ENCODE results near the gene MAP2.

The MAP2 gene

DNA sequence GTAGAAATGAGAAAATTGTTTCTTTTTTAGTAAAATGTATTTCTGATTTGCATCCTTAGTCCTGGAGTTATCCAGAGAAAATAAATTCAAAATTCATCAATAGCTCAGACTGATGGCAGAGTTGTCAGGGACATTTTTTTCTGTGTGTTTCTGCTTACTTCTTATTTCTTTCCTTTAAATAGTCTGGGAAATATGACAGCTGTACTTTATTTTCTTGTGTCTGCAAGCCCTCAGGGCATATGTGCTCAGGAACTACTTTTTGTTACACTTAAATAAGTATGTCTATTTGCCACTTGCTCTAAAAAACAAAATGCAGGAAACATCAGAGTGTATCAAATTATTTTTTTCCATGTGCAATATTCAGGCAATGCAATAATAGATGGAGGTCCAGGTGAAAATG is 221.0 kb downstream of the MAP2 start:
- TF ChIP-seq, protein P1, sequence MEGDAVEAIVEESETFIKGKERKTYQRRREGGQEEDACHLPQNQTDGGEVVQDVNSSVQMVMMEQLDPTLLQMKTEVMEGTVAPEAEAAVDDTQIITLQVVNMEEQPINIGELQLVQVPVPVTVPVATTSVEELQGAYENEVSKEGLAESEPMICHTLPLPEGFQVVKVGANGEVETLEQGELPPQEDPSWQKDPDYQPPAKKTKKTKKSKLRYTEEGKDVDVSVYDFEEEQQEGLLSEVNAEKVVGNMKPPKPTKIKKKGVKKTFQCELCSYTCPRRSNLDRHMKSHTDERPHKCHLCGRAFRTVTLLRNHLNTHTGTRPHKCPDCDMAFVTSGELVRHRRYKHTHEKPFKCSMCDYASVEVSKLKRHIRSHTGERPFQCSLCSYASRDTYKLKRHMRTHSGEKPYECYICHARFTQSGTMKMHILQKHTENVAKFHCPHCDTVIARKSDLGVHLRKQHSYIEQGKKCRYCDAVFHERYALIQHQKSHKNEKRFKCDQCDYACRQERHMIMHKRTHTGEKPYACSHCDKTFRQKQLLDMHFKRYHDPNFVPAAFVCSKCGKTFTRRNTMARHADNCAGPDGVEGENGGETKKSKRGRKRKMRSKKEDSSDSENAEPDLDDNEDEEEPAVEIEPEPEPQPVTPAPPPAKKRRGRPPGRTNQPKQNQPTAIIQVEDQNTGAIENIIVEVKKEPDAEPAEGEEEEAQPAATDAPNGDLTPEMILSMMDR (IDR thresholded peaks at IDR 0.05; ENCODE audit: low read depth, low read length, missing control alignments), result no peak
- no peak for DNase-seq (ENCODE audit: extremely low read depth, low read depth)
- no peak overlapping the region for H3K4me3 ChIP-seq (replicated peaks; ENCODE audit: low read depth, low read length)

DNA sequence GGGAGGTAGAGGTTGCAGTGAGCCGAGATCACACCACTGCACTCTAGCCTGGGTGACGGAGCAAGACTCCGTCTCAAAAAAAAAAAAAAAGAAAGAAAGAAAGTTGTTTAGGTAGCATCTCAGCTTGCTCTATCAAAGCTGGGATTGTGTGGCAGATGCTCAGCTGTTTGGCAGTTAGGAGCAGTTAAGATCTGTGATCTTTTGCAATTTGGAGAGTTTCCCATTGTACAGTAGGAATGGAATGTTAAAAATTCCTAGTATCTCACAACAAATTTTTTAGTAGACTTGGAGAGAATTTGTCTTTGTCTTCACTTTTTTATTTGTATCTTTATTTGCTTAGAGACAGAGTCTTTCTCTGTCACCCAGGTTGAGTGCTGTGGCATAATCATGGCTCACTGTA is 224.9 kb downstream of the MAP2 start:
- TF ChIP-seq, protein P1 (IDR thresholded peaks at IDR 0.05; ENCODE audit: low read depth, low read length, missing control alignments), result no peak
- H3K4me3 ChIP-seq (replicated peaks; ENCODE audit: low read depth, low read length), result no peak overlapping the region
- no peak for DNase-seq (ENCODE audit: extremely low read depth, low read depth)

DNA sequence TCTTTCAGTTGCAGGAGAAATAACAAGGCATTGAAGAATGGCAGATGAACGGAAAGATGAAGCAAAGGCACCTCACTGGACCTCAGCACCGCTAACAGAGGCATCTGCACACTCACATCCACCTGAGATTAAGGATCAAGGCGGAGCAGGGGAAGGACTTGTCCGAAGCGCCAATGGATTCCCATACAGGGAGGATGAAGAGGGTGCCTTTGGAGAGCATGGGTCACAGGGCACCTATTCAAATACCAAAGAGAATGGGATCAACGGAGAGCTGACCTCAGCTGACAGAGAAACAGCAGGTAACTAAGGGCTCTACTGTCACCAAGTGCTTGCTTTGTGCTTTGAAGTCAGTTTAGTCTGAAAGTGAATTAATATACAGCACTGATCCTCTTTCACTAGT is 229.3 kb downstream of the MAP2 start:
- DNase-seq (ENCODE audit: extremely low read depth, low read depth), result no peak
- H3K4me3 ChIP-seq (replicated peaks; ENCODE audit: low read depth, low read length), result no peak overlapping the region
- TF ChIP-seq, protein P1 (IDR thresholded peaks at IDR 0.05; ENCODE audit: low read depth, low read length, missing control alignments), result no peak

DNA sequence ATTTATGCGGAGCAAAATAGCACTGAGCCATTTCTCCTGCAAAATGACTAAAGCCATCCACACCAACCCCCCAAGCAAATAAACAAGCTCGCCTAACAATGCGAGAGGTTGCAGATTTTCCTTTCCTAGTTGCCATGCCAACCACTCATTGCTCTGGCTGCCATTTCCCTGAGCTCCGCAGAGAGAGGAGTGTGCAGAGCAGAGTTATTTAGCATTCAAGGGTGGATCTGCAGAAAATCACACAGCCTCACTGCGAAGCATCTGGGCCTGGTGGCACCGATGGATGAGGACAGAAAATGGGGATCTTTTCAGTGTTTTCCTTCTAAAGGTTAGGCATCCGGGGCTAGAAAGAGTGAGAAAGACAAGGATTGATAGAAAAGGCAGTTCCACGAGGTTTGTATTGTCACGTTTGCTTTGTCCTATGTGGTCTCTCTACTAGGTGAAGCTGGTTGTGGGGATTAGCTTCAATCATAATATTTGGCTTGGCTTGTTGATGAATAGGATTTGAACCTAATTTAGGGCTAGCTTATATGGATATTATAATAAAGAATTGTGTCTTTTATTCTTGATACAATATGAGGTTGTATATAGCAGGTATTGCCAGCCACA is 237.5 kb downstream of the MAP2 start:
- no peak overlapping the region for H3K4me3 ChIP-seq (replicated peaks; ENCODE audit: low read depth, low read length)
- TF ChIP-seq, protein P1 (IDR thresholded peaks at IDR 0.05; ENCODE audit: low read depth, low read length, missing control alignments), result no peak
- no peak for DNase-seq (ENCODE audit: extremely low read depth, low read depth)

DNA sequence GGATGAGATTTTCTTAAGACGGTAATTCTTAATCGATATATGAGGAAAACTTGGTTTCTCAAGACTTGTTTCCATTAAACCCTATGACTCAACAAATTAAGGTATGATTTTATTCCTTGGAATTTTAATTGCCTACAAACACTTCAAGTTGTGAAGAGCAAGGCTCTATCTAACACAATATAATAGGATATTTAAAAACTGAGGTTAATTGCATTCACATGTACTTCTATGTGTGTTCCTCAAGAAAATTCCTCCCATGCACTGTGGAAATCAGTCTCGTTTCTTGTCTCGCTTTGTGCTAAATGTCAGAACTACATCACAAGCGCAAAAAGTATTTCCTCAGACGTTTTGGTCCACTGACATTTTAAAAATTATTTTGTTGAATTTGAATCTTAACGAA is 238.2 kb downstream of the MAP2 start:
- H3K4me3 ChIP-seq (replicated peaks; ENCODE audit: low read depth, low read length), result no peak overlapping the region
- TF ChIP-seq, protein P1 (IDR thresholded peaks at IDR 0.05; ENCODE audit: low read depth, low read length, missing control alignments), result no peak
- no peak for DNase-seq (ENCODE audit: extremely low read depth, low read depth)

DNA sequence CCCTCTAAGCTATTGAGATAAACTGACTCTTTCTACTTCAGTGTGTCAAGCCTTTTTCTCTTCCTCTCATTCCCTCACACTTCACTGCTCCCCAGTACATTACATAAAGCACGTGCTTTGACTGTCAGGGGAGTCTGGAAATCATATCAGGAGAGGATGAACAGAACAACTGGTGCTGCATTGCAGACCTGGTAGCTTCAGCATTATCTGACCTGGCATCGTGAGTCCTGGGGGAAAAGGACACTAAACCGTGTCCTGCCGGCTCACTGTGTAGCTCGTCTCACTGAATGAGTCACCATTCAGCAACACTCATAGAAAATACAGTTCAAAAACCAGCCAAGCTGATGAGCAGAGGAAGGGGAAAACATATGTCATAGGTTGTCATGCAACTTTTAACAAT is 239.3 kb downstream of the MAP2 start:
- no peak overlapping the region for H3K4me3 ChIP-seq (replicated peaks; ENCODE audit: low read depth, low read length)
- DNase-seq (ENCODE audit: extremely low read depth, low read depth), result no peak
- TF ChIP-seq, protein P1 (IDR thresholded peaks at IDR 0.05; ENCODE audit: low read depth, low read length, missing control alignments), result no peak

DNA sequence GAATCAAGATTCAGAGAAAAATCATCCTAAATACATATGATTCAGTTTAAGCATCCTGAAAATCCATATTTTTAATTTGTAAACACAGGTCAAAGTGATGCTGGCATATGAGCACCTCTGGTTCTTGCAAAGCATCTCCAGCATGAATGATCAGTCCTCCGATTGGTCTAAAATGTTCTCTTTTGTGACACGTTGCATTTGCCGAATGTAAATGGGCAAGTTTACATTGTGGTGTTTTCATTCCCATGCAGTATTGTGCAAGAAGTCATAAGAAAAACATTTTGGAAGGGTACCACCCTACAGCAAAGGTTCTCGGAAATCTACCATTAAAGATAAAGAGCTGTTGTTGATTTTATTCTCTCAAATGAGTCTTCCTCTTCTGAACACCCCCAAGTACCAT is 239.8 kb downstream of the MAP2 start:
- no peak overlapping the region for H3K4me3 ChIP-seq (replicated peaks; ENCODE audit: low read depth, low read length)
- TF ChIP-seq, protein P1 (IDR thresholded peaks at IDR 0.05; ENCODE audit: low read depth, low read length, missing control alignments), result no peak
- DNase-seq (ENCODE audit: extremely low read depth, low read depth), result no peak
